Measurements from ENCODE around the gene SFTPA2.

DNA sequence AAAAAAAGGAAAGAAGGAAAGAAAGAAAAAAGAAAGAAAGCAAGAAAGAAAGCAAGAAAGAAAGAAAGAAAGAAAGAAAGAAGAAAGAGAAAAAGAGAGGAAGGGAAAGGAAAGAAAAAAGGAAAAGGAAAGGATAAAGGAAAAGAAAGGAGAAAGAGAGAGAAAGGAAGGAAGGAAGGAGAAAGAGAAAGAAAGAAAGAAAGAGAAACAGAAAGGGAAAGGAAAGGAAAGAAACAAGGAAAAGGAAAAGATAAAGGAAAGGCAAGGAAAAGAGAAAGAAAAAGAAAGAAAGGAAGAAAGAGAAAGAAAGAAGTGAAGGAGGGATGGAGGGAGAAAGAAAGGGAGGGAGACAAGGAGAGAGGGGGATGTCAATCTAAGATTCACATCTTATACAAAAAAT is 20.8 kb upstream of the SFTPA2 start:
- TF ChIP-seq TP53 (CRISPR knock-in tag; IDR thresholded peaks at IDR 0.05) (no peak), KAT7 (CRISPR knock-in tag; IDR thresholded peaks at IDR 0.05; ENCODE audit: borderline replicate concordance) (no peak), SMAD4 (CRISPR knock-in tag; IDR thresholded peaks at IDR 0.05) (no peak), PRRX2 (CRISPR knock-in tag; IDR thresholded peaks at IDR 0.05) (no peak), GABPB1 (CRISPR knock-in tag; IDR thresholded peaks at IDR 0.05) (no peak), CREM (CRISPR knock-in tag; IDR thresholded peaks at IDR 0.05) (no peak), ATF6 (CRISPR knock-in tag; IDR thresholded peaks at IDR 0.05) (no peak), AFF4 (CRISPR knock-in tag; IDR thresholded peaks at IDR 0.05; ENCODE audit: borderline replicate concordance) (no peak), CREB1 (CRISPR knock-in tag; IDR thresholded peaks at IDR 0.05) (no peak), E2F4 (CRISPR knock-in tag; IDR thresholded peaks at IDR 0.05; ENCODE audit: borderline replicate concordance, low read depth) (no peak), MAX (CRISPR knock-in tag; IDR thresholded peaks at IDR 0.05) (no peak), ZNF317 (CRISPR knock-in tag; IDR thresholded peaks at IDR 0.05; ENCODE audit: borderline replicate concordance, low read depth) (no peak)
- TF ChIP-seq, protein P1, sequence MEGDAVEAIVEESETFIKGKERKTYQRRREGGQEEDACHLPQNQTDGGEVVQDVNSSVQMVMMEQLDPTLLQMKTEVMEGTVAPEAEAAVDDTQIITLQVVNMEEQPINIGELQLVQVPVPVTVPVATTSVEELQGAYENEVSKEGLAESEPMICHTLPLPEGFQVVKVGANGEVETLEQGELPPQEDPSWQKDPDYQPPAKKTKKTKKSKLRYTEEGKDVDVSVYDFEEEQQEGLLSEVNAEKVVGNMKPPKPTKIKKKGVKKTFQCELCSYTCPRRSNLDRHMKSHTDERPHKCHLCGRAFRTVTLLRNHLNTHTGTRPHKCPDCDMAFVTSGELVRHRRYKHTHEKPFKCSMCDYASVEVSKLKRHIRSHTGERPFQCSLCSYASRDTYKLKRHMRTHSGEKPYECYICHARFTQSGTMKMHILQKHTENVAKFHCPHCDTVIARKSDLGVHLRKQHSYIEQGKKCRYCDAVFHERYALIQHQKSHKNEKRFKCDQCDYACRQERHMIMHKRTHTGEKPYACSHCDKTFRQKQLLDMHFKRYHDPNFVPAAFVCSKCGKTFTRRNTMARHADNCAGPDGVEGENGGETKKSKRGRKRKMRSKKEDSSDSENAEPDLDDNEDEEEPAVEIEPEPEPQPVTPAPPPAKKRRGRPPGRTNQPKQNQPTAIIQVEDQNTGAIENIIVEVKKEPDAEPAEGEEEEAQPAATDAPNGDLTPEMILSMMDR (IDR thresholded peaks at IDR 0.05), result no peak
- TF ChIP-seq, protein P2, sequence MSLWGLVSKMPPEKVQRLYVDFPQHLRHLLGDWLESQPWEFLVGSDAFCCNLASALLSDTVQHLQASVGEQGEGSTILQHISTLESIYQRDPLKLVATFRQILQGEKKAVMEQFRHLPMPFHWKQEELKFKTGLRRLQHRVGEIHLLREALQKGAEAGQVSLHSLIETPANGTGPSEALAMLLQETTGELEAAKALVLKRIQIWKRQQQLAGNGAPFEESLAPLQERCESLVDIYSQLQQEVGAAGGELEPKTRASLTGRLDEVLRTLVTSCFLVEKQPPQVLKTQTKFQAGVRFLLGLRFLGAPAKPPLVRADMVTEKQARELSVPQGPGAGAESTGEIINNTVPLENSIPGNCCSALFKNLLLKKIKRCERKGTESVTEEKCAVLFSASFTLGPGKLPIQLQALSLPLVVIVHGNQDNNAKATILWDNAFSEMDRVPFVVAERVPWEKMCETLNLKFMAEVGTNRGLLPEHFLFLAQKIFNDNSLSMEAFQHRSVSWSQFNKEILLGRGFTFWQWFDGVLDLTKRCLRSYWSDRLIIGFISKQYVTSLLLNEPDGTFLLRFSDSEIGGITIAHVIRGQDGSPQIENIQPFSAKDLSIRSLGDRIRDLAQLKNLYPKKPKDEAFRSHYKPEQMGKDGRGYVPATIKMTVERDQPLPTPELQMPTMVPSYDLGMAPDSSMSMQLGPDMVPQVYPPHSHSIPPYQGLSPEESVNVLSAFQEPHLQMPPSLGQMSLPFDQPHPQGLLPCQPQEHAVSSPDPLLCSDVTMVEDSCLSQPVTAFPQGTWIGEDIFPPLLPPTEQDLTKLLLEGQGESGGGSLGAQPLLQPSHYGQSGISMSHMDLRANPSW (CRISPR knock-in tag; conservative IDR thresholded peaks at IDR 0.05; ENCODE audit: low read depth), result no peak
